Gastroesophageal sphincter (tissue), 3 donors: Measurements from ENCODE around the gene GPLD1.

Experiments
- CTCF ChIP-seq, 4 experiments: fragments of 200-600 bp in 2 of 4; fragments of 450-650 bp in 2 of 4; sonication (generic) in 1 of 4; IDR thresholded peaks; one replicate each; pipeline ENCODE4 v1.5.1; 2017 to 2019; ENCODE audit warnings: antibody characterized with exemption in 4 of 4, mild to moderate bottlenecking in 2 of 4, moderate library complexity in 2 of 4
- POLR2AphosphoS5 ChIP-seq: sonication (generic); formaldehyde crosslinking; IDR thresholded peaks from one replicate; pipeline ENCODE4 v1.6.1; 2017; ENCODE audit warnings: antibody characterized with exemption

GRCh38 chr6:24445704-24446103, 43.7 kb downstream of the GPLD1 start:
- TF ChIP-seq CTCF (IDR thresholded peaks at IDR 0.05) (no peak), POLR2AphosphoS5 (no peak)
